Measurements from ENCODE around the gene RTN4IP1.

GRCh38 chr6:106564476-106564875, 64.8 kb downstream of the RTN4IP1 start:
- no peak for TF ChIP-seq POLR2AphosphoS5 (IDR thresholded peaks at IDR 0.05)
- TF ChIP-seq, protein P1, sequence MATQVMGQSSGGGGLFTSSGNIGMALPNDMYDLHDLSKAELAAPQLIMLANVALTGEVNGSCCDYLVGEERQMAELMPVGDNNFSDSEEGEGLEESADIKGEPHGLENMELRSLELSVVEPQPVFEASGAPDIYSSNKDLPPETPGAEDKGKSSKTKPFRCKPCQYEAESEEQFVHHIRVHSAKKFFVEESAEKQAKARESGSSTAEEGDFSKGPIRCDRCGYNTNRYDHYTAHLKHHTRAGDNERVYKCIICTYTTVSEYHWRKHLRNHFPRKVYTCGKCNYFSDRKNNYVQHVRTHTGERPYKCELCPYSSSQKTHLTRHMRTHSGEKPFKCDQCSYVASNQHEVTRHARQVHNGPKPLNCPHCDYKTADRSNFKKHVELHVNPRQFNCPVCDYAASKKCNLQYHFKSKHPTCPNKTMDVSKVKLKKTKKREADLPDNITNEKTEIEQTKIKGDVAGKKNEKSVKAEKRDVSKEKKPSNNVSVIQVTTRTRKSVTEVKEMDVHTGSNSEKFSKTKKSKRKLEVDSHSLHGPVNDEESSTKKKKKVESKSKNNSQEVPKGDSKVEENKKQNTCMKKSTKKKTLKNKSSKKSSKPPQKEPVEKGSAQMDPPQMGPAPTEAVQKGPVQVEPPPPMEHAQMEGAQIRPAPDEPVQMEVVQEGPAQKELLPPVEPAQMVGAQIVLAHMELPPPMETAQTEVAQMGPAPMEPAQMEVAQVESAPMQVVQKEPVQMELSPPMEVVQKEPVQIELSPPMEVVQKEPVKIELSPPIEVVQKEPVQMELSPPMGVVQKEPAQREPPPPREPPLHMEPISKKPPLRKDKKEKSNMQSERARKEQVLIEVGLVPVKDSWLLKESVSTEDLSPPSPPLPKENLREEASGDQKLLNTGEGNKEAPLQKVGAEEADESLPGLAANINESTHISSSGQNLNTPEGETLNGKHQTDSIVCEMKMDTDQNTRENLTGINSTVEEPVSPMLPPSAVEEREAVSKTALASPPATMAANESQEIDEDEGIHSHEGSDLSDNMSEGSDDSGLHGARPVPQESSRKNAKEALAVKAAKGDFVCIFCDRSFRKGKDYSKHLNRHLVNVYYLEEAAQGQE (IDR thresholded peaks at IDR 0.05; ENCODE audit: borderline replicate concordance), result no peak
- TF ChIP-seq, protein P2, sequence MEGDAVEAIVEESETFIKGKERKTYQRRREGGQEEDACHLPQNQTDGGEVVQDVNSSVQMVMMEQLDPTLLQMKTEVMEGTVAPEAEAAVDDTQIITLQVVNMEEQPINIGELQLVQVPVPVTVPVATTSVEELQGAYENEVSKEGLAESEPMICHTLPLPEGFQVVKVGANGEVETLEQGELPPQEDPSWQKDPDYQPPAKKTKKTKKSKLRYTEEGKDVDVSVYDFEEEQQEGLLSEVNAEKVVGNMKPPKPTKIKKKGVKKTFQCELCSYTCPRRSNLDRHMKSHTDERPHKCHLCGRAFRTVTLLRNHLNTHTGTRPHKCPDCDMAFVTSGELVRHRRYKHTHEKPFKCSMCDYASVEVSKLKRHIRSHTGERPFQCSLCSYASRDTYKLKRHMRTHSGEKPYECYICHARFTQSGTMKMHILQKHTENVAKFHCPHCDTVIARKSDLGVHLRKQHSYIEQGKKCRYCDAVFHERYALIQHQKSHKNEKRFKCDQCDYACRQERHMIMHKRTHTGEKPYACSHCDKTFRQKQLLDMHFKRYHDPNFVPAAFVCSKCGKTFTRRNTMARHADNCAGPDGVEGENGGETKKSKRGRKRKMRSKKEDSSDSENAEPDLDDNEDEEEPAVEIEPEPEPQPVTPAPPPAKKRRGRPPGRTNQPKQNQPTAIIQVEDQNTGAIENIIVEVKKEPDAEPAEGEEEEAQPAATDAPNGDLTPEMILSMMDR (IDR thresholded peaks at IDR 0.05; ENCODE audit: poor library complexity, severe bottlenecking), result no peak
- TF ChIP-seq MXI1 (conservative IDR thresholded peaks at IDR 0.05; ENCODE audit: poor library complexity, severe bottlenecking), result no peak
